AG09319 (cell line): Measurements from ENCODE around the gene ZDHHC11.

Experiments used
- DNase-seq: peaks from one replicate; pipeline ENCODE4 v3.0.0-alpha.2; 2010; ENCODE audit warnings: low read depth; ENCODE audit errors: extremely low read depth
- CTCF ChIP-seq: IDR thresholded peaks from 2 replicates; pipeline ENCODE4 v1.5.1; 2011; ENCODE audit warnings: low read depth, mild to moderate bottlenecking, inconsistent platforms, low read length, moderate library complexity

The ZDHHC11 gene

DNA sequence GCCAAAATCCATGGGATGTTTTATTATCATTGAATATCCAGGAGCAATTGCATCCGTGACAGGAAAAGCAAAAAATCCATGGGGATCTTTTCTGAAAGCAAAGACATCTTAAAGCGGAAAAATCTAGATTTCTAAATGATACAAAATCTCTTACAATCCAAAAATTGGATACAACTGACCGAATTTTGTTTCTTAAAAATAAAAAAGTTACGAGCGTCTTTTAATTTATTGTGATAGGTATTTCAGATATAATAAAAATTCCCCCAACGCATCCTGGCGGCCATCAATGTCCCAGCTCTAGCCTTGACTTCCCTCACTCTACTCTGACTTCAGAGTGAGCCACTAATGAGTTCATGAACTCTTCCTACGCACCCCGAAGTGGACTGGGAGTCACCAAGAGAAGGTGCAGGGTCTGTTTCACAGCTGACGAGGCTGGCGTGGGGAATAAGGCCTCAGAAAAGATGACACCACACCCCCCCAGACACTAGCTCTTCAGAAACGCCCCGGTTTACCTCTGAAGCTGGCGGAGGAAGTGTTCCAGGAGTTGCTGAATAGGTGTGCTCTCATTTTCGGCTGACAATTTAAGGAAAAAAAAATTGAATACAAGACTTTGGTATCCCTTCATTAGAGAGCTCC is 38.4 kb upstream of the ZDHHC11 start:
- no peak for DNase-seq
- no peak for TF ChIP-seq CTCF

DNA sequence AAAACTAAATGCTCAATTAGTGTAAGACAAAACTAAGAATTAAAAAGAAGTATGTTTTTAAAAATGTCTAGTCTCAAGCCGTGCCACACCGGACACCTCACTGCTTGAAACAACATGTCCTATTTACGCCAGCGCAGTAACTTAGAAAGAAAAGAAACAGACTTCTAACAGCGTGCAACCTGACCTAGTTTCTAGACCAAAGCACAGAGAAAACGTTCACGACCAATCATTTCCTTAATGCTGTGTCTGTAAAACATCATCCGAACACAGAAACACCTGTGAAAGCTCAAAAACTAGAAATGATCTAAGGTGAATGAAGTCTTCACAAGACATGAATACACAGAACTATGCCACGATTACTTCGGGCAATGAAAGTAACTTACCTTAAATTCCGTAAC is 37.9 kb upstream of the ZDHHC11 start:
- TF ChIP-seq CTCF = no peak

DNA sequence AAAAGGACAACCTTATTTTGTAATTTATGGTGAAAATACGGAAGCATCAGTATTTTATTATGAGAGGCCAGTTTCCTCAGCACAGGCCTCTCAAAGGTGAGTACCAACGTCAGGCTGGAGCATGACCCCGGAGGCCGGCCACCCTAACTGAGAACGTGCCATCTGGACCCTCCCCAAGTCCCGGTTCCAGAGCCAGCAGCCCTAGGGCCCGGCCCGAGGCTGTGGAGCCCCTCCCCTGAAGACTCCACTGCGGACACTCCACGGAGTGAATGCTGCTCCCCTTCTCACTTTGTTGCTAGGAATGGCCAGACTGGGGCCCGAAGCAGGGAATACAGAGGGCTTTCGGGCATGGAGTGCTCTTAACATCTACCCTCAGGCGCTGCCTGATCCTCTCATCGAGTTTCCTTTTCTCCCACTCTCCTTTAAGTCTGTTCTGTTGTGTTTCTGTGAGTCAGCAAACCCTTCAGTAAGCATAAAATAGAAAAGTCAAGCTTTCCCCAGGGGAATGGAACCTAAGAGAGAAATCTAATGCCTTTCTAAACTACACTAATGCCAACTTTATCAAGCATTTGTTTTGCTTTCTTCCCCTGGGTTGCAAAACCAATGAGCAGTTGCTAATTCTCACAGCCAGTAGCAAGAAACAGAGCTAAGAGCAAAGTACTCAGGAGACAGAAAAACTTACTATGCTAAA is 37.3 kb upstream of the ZDHHC11 start:
- no peak for DNase-seq
- TF ChIP-seq CTCF = no peak

More for the DNA sequence above, 37.9 kb upstream of the ZDHHC11 start:
- DNase-seq = no peak

GRCh38 chr5:886716-887325 is 36.0 kb upstream of the ZDHHC11 start:
- TF ChIP-seq CTCF = no peak

GRCh38 chr5:886036-886435 is 35.2 kb upstream of the ZDHHC11 start:
- TF ChIP-seq CTCF = no peak
- no peak for DNase-seq

More at GRCh38 chr5:886716-887325, 36.0 kb upstream of the ZDHHC11 start:
- DNase-seq = no peak

DNA sequence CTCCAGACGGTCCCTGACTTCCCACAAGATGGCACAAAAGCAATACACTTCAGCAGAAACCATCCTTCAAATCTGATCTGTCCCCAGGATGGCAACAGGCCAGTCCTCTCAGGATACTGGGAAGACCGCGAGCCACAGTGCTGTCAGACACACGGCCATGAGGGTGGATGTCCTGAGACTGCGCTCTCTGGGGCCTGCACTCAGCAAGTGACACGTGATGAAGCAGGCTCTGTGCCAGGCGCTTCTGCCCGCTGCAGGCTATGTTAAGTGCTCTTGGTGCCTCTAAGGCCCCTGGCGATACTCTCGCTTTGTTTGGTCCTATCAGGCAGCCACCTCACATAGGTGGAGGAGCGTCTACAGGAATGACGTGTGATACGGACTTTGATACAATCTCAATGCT is 34.7 kb upstream of the ZDHHC11 start:
- no peak for DNase-seq
- TF ChIP-seq CTCF = no peak

GRCh38 chr5:885127-885442 is 34.3 kb upstream of the ZDHHC11 start:
- DNase-seq = no peak
- no peak for TF ChIP-seq CTCF
